ENCODE data around the gene PHRF1.
"Not testable (repeated sequence)": the region's sequence is repeated elsewhere in the genome, so short reads cannot be mapped to it uniquely, and the experiment has no call there.

The PHRF1 gene

DNA sequence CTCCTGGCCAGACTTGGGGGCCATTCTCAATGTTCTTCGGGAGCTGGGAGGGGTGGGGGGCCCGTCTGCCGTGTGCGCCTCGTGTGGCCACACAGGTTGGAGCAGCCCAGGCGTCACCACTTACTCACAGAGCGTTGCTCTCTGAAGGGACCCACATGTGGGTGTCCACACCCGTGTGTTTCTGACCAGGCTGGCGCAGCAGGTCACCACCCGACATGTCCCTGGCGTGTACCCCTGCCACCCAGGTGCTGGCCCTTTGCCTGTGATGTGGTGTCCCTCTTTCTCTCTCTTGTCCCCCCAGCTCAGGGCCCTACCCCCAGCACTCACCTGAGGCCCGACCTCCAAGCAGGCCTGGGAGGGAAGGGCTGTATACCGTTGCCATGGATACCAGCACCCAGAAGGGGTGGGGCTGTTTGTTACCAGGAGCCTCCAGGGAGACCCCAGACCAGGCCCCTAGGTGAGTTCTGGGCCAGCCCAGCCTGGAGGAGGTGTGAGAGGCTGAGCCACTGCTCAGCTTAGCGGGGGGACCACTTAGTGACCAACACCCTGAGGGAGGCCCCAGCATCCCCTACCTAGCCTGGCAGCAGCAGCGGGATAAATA is 17.1 kb upstream of the PHRF1 start:
- DNase-seq = no peak

DNA sequence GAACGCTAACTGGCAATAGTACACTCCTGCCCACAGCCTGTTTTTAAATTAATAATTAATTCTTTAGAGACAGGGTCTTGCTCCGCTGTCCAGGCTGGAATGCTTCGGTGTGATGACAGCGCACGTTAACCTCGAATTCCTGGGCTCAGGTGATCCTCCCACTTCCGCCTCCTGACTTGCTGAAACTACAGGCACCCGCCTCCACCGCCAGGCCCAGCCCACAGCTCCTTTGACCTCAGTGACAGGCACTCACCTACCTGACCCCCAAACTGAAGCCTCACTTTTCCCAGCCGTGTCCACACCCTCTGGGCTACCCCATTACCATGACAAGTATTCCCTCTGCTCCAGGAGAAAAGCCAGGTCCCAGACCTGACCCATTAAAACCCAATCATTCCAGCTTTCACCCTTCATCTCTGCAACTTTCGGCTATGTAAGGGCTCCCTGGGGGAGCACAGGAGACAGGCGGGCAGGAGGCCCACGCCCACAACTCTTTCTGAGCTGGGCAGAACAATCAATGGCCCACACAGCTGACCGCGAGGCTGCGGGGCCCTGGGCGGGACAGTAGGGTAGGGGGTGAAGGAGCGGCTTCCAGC is 16.5 kb upstream of the PHRF1 start:
- DNase-seq = no peak

DNA sequence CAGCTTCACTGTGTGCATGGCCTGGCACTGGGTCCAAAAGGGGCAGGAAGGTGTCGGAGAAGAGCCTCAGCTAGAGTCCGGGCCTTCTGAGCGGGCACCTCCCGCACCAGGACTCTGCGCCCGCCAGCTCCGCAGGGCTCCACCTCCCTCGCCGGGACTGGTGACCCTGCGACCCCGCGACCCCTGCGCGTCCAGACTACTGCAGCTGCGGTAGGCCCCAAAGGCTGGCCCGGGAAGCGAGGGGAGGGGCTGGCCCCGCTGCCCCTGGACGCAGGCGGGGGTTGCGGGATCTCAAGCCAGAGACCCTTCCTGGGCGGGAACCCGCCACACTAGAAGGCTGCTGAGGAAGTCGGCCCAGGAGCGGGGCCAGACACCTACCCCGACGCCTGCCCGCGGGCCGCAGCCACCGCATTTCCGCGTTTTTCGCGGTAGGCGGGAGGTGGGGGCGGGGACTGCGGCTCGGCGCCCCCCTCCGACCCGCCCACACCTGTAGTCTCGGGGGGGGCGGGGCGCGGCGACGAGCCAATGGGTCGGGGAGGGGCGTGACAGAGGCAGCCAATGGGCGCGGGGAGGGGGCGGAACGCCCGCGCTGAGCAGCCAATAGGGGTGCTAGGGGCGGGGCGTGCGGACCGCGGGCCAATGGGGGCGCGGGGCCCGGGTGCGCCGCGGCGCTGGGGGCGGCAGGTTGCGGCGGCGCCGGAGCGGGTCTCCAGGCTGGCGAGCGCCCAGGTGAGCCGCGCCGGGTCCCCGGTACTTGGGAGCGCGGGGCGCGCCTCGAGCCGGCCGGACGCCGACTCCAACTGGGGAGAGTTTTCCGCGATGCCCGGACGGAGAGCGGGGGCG is 15.7 kb upstream of the PHRF1 start, which contains the start of the genes LMNTD2 and RASSF7:
TSS of gene LMNTD2 (minus strand) at position 434 of the 843 bp plus-strand sequence. CDS start at position 412, 22 bp downstream.
TSS of gene RASSF7 (plus strand) at position 666 of the 843 bp plus-strand sequence. CDS start 799 bp downstream, outside the sequence.
- peak; percentile 86 for DNase-seq

DNA sequence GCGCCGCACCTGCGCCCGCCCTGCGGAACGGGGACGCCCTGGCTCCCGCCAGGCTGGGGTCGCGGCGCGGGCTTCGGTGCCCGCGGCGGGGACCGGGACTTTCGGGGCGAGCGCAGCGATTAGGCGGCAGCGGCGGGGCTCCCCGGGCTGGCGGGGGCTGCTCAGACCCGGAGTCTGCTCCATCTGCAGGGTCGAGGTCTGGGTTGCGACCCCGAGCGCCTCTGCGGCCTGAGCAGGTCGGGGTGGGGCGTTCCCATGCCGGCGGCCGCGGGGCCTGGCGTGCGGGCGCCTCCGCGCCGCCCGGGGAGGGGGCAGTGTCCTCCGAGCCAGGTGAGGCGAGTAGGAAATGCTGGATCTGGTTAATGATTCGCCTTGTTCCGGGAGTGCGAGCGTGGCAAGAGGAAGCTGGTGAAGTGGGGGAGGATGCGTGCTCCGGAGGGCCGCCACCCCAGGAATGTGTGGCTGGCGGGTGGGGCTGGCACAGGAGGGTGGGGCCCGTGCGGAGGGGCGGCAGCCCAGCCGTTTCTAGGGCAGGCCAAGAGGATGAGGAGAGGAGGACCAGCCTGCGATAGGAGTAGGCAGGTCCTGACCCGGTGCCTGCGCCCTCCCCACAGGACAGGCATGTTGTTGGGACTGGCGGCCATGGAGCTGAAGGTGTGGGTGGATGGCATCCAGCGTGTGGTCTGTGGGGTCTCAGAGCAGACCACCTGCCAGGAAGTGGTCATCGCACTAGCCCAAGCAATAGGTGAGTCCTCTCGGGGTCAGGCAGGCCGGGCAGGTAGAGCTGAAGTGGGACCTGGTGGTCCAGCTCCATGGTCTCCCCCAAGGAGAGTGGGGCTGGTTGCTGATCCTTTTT is 14.9 kb upstream of the PHRF1 start:
- peak; percentile 20 for DNase-seq

DNA sequence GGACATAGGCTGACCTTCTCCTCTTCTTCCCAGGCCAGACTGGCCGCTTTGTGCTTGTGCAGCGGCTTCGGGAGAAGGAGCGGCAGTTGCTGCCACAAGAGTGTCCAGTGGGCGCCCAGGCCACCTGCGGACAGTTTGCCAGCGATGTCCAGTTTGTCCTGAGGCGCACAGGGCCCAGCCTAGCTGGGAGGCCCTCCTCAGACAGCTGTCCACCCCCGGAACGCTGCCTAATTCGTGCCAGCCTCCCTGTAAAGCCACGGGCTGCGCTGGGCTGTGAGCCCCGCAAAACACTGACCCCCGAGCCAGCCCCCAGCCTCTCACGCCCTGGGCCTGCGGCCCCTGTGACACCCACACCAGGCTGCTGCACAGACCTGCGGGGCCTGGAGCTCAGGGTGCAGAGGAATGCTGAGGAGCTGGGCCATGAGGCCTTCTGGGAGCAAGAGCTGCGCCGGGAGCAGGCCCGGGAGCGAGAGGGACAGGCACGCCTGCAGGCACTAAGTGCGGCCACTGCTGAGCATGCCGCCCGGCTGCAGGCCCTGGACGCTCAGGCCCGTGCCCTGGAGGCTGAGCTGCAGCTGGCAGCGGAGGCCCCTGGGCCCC is 14.1 kb upstream of the PHRF1 start:
- no peak for DNase-seq

DNA sequence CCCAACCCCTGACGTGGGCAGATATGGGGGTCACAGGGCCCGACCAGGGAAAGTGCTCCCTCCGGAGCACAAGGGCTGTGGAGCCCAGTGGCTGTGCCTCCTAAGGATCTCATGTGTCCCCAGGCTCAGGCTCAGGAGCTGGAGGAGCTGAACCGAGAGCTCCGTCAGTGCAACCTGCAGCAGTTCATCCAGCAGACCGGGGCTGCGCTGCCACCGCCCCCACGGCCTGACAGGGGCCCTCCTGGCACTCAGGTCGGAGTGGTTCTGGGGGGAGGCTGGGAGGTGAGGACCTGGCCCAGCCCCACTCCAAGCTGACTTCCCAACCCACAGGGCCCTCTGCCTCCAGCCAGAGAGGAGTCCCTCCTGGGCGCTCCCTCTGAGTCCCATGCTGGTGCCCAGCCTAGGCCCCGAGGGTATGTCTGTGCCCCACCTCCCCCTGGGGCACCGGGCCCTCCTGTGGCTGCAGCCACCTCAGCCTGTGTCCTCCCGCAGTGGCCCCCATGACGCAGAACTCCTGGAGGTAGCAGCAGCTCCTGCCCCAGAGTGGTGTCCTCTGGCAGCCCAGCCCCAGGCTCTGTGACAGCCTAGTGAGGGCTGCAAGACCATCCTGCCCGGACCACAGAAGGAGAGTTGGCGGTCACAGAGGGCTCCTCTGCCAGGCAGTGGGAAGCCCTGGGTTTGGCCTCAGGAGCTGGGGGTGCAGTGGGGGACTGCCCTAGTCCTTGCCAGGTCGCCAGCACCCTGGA is 13.0 kb upstream of the PHRF1 start:
- no peak for DNase-seq

DNA sequence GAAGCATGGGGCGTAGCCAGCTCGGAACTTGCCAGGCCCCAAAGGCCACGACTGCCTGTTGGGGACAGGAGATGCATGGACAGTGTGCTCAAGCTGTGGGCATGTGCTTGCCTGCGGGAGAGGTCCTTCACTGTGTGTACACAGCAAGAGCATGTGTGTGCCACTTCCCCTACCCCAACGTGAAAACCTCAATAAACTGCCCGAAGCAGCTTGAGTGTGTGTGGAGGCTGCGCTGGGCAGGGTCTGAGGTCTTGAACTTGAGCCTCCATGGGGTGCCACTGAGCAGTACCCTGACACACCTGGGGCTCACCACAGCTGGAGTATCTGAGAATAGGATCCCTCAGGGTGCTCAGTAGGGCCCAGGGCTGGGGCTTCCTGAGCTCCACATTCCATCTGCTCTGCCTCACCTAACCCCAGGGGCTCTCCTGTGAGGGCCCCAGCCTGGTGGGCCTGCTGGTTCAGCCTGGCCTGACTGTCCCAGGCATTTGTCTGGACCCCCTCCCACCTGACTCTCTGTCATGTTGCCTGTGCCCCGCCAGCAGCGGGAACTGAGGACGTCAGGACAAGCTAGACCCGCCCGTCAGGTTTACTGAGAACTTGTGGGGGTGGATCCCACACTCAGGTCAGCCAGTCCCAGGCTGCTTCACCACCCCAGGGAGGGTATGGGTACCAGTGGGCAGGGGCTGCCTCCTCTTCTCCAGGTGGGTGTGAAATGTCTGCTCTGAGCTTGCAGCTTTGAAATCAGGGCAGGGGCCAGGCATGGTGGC is 12.3 kb upstream of the PHRF1 start:
- no peak for DNase-seq

DNA sequence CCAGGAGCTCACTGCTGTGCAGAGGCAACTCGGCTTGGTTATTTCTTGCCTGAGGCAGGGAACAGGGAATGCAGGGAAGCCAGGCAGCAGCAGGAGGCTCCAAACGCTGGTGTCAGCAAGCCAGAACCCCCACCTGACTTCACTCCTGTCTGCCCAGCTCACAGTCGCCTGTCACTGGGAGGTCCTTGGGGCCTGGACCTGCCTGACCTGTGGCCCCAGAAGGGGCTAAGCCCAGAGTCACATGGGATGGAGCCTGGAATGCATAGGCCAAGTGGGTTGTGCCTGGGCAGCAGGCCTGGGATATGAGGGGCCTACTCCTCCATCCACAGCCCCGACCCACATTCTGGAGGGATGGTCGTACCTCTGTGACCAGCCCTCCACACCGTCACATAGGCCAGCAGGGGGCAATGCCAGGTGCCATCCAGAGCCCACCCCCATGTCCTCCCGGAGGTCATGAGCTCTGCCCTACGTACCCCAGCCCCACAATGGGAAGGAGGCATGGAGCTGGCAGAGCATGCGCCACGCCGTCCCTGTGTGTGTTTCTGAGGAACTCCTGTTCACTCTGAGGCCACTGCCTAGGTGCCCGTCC is 10.3 kb upstream of the PHRF1 start:
- no peak for DNase-seq

DNA sequence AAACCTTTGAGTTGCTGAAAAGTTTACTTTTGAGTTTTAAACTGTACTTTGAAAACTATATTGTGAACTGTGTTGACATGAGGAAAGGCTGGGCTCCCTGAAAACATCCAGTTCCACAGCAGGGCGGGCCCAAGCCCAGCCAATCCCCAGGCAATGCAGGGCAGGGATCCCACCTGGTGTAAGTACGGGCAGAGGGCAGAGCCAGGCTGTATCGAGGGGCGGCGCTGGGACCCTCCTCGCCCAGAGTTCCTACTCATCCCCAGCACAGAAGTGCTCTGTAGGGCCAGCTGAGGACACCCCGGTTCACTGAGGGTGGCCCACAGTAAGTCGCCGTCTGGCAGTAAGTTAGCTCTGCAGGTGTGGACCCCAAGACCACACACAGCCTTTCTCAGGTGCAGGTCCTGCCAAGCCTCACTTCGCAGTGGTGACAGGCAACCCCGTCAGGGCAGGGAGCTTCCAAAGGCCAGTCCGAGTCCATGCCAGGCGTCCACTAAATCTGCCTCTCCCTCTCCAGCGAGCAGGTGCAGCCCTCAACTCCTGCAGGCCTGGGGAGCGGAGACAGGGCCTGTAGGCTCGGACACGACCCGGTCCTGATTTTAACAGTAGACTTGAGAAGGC is 9.2 kb upstream of the PHRF1 start:
- no peak for DNase-seq

DNA sequence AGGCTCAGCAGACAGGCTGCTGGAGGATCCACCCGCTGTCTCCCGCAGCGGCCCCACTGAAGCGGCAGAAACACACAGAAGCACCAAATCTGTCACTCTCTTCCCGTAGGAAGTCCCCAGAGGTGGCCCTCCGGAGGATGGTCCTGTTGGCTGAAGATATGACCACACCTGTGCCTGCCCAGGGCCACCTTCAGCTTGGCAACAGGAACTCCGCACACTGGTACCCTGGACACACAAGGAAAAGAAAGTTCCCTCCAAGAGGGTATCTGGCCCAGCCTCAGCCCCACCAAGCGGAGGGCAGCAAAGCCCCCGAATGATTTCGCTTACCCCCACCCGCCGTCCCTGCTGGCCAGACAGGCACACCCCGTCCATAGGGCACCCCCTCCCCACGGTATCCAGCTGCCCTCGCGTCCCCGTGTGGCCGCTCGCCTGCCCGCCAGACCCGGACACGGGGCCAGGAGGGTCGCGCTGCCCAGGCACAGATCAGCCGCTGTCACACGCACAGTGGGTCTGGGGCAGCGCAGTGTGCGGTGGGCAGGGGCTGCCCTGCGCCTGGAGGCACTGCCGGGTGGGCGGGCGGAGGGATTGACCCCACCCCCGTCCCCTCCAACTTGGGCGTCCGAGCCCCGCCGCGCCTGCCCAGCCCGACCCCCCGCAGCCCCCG is 8.5 kb upstream of the PHRF1 start:
- DNase-seq = no peak

DNA sequence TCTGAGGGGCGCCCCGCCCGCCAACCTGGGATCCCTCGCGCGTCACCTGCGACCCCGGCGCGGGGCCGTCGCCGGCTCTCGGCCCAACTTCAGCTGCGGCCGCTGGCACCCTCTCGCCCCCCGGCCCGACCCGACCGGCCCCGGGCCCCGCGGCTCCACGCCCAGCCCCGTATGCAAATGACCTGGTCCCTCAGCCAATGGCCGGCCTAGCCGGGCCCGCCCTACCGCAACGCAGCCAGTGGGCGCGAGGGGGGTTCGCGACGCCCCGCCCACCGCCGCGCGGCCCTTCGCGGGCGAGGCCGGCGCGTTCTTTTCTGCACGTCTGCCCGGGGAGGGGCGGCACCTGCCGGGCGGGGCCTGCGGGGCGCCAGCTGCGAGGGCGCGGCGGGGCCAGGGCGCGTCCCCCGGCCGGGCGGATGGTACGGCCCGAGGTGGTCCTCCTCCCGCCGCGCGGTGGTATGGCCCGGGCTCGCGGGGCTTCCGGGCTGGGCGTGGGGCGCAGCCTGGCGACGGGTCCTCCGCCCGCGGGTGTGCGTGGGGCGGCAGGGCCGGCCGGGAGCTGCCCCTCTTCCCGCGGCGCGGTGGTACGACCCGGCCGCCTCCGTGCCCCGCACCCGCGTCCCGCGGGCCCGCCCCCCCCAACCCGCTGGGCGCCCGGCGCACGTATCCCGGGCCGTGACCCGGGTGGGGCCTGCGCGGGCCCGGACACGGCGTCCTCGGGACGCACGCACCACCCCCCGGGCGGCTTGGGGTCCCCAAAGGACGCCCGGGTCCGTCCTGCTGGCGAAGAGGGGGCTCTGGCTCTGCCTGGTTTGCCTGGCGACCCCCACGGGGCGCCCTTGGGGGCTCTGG is 7.7 kb upstream of the PHRF1 start:
- peak; percentile 91 for DNase-seq

DNA sequence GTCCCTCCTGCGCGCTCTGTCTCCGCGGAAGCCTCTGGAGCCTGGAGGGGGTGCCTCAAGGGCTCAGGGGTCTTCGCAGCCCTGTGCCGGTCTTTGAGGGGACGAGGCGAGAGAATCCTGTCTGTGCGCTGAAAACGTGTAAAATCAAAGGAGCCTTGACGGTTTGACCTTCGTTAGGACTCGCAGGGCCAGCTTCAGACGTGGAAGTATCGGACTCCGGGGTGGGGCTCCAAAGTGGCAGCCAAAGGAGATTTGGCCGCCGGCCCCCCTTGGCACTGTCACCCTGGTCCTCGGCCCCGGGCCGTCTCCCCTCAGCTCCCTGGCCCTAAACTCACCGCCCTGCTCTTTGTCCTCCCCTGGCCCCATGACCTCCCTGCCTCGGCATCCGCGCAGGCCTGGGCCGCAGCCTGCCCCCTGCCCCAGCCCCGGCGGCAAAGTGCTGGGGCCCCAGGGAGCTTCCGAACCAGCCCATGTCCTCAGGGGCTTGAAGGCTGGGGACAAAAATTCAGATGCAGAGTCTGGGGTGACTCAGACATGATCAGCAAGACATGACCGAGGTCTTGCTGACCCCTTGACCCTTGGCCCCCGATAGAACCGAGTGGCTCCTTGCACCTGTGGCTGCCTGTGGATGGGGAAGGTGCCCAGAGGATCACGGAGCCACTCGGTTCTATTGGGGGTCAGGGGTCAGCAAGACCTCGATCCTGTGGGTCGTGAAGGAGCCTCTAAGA is 6.9 kb upstream of the PHRF1 start:
- DNase-seq = no peak

DNA sequence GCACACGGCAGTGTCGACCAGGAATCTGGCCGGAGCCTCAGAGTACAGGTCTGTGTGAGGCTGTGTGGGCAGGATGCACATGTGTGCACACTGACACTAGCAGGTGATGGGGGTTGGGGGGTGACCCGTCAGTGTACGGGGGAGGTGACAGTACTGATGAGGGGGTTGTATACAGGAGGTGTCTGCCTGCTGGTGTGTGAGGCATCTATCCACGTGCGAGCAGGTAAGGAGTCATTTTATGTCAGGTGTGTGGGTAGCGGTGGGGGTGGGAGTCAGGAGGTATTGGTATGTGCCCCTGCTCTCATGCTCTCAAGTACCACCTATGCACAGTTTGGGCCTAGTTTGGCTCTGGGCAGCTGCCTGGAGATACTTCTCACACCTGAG is 4.5 kb upstream of the PHRF1 start:
- DNase-seq = no peak

DNA sequence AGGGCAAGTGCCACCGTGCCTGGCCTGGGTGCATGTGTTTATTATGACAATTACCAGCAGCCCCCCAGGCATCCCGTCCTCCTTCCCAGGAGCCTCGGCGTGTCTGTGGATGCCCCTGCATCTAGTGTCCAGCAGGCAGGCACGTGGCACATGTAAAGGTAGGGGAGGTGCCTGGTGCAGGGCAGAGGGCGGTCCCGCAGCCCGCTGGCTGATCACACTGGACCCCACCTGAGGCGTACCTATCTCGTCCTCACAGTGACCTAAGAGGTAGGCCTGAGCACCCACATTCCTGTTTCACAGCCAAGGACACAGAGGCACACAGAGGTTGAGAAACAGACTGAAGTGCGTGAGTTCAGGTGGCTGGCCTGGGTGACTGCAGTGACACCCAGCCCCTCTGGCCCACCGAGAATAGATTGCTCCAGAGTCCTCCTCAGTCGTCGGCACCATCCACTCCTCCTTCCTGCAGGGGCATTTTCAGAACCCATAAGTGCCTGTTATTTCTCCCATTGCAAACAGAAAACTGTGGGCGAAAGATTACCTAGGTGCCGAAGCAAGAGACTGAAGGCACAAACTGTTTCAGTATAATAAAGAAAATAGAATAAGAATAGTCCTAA is 3.0 kb upstream of the PHRF1 start:
- DNase-seq = no peak

DNA sequence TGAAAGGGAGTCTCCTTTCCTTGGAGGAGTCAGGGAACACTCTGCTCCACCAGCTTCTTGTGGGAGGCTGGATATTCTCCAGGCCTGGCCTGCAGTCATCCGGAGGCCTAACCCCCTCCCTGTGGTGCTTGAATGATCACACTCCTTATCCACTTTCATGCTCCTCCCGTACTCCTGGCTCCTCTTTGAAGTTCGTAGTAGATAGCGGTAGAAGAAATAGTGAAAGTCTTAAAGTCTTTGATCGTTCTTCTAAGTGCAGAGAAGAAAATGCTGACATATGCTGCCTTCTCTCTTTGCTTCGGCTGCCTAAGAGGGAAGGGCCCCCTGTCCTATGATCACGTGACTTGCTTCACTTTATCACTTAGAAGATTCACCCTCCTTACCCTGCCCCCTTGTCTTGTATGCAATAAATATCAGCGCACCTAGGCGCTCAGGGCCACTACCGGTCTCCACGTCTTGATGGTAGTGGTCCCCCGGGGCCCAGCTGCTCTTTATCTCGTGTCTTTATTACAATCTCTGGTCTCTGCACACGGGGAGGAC is 2.2 kb upstream of the PHRF1 start:
- DNase-seq = not testable (repeated sequence)

DNA sequence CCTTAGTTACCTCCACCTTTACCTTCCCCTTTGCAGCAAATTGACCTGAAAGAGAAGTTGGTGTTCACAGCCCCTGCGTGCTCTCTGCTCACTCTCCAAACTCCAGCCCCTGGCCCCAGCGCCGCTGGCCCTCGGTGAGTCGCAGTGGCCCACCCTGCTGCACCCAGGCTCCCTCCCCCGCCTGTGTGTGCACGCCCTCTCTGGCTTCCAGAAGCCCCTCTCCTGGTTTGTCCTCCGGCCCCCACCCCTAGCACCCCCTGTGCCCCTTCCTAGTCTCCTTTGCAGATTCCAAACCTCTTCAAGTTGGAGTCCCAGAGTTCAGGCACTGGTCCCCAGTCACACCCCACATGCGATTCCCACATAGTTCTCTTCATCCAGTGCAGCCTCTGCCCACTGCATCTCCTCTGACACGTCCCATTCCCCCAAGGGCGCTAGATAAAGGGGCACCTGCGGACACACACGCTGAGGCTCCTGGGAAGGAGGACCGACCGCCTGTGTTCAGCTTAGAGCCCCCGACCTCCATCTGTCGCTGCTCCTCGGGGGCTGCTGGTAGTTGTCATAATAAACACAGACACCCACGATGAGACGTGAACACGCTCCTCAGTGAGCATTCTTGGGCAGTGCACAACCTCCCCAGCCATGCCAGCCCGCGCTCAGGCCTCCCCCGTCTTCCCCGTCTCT is 1.5 kb upstream of the PHRF1 start:
- no peak for DNase-seq
